Endothelial cell of hepatic sinusoid (primary cell): Measurements from ENCODE around the gene EXD1.
"Not testable (repeated sequence)": the region's sequence is repeated elsewhere in the genome, so short reads cannot be mapped to it uniquely, and the experiment has no call there.

Experiments used
- in situ Hi-C: cut with HindIII; loops from 2 replicates; pipeline ENCODE4 v1.10.0; 2017; ENCODE audit warnings: low sequenced_read_pairs

Gene EXD1

GRCh38 chr15:41150279-41150678 lies 80.3 kb downstream of the EXD1 start:
- in situ Hi-C loops: no loop called here

GRCh38 chr15:41148065-41148464 lies 82.5 kb downstream of the EXD1 start:
- in situ Hi-C loops: no loop called here

DNA sequence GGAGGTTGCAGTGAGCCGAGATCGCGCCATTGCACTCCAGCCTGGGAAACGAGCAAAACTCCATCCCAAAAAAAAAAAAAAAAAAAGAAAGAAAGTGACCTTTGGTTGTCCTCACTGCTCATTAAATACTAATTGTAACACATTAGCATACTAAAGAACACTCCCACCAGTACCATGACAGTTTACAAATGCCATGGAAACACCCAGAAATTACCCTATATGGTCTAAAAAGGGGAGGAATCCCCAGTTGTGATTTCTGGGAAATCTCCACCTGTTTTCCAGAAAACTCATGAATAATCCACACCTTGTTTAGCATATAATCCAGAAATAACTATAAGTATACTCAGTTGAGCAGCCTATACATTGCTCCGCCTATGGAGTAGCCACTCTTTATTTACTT lies 90.9 kb downstream of the EXD1 start:
- in situ Hi-C loops: no loop called here

GRCh38 chr15:41139112-41139511 lies 91.4 kb downstream of the EXD1 start:
- in situ Hi-C loops: not testable (repeated sequence)

DNA sequence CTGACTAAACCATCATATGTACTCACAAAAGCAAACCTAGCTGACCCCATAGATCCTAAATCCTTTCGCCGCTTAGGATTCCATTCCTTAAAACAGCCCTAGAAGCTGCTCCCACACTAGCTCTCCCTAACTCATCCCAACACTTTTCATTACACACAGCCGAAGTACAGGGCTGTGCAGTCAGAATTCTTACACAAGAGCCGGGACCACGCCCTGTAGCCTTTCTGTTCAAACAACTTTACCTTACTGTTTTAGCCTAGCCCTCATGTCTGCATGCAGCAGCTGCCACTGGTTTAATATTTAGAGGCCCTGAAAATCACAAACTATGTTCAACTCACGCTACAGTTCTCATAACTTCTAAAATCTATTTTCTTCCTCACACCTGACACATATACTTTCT lies 95.0 kb downstream of the EXD1 start:
- in situ Hi-C loops: not testable (repeated sequence)

DNA sequence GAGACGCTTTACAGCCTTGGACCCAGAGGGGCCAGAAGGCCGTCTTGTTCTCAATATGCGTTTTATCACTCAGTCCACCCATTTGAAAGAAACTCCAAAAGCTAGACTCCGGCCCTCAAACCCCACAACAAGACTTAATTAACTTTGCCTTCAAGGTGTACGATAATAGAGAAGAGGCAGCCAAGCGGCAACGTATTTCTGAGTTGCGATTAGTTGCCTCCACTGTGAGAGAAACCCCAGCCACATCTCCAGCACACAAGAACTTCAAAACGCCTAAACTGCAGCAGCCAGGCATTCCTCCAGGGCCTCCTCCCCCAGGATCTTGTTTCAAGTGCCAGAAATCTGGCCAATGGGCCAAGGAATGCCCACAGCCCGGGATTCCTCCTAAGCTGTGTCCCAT lies 97.1 kb downstream of the EXD1 start:
- in situ Hi-C loops: no loop called here
